Stimulated activated CD8-positive, alpha-beta memory T cell treated with anti-CD3 and anti-CD28 coated beads, Interleukin-4, amount 100 ng/mL, for 48 hours (primary cell): ENCODE data around the gene ZNF573.
"Not testable (repeated sequence)": the region's sequence is repeated elsewhere in the genome, so short reads cannot be mapped to it uniquely, and the experiment has no call there.

Experiments
- DNase-seq: peaks from one replicate; pipeline ENCODE4 v3.0.0-alpha.2; 2020

The ZNF573 gene

GRCh38 chr19:37779127-37780005 is at the start of gene ZNF573:
TSS of gene ZNF573 (minus strand) at chr19:37779586. CDS start at chr19:37773729, 5,857 bp downstream.
- DNase-seq = peak; percentile 84

- peak; percentile 60 for DNase-seq
These were observed 38.0 kb upstream of the ZNF573 start for GRCh38 chr19:37817180-37817981.

- not testable (repeated sequence) for DNase-seq
These were observed 36.2 kb upstream of the ZNF573 start for GRCh38 chr19:37815611-37816010.

GRCh38 chr19:37813340-37813739 is 34.0 kb upstream of the ZNF573 start:
- no peak for DNase-seq

- no peak for DNase-seq
These were observed 30.0 kb upstream of the ZNF573 start for GRCh38 chr19:37809366-37809765.

GRCh38 chr19:37803249-37803840 is 24.0 kb upstream of the ZNF573 start:
- DNase-seq = no peak

GRCh38 chr19:37790244-37790925 is 11.0 kb upstream of the ZNF573 start:
- no peak for DNase-seq

- DNase-seq = no peak
These were observed 716 bp downstream of the ZNF573 start for GRCh38 chr19:37778613-37779126.

GRCh38 chr19:37770985-37771384 is 8.4 kb downstream of the ZNF573 start:
- DNase-seq = no peak

GRCh38 chr19:37763488-37763887 is 15.9 kb downstream of the ZNF573 start:
- no peak for DNase-seq

- DNase-seq = not testable (repeated sequence)
These were observed 21.7 kb downstream of the ZNF573 start for GRCh38 chr19:37757683-37758082.

GRCh38 chr19:37738371-37738770 is 41.0 kb downstream of the ZNF573 start:
- DNase-seq = no peak

- DNase-seq = no peak
These were observed 54.2 kb downstream of the ZNF573 start for GRCh38 chr19:37725181-37725580.

GRCh38 chr19:37719927-37720265 is 59.5 kb downstream of the ZNF573 start:
- DNase-seq = no peak

- peak; percentile 91 for DNase-seq
These were observed 60.1 kb downstream of the ZNF573 start, which contains the start of gene ZNF607 for GRCh38 chr19:37719111-37719926. TSS of gene ZNF607 (minus strand) at chr19:37719761. CDS start at chr19:37711618, 8,143 bp downstream.

GRCh38 chr19:37718304-37718703 is 61.1 kb downstream of the ZNF573 start:
- DNase-seq = no peak

GRCh38 chr19:37716140-37716539 is 63.2 kb downstream of the ZNF573 start:
- DNase-seq = no peak

- no peak for DNase-seq
These were observed 73.3 kb downstream of the ZNF573 start for GRCh38 chr19:37706052-37706605.

GRCh38 chr19:37699057-37699456 is 80.3 kb downstream of the ZNF573 start:
- no peak for DNase-seq

- no peak for DNase-seq
These were observed 81.2 kb downstream of the ZNF573 start for GRCh38 chr19:37698216-37698615.
